ENCODE results near the gene ZNF644.

Gene ZNF644

DNA sequence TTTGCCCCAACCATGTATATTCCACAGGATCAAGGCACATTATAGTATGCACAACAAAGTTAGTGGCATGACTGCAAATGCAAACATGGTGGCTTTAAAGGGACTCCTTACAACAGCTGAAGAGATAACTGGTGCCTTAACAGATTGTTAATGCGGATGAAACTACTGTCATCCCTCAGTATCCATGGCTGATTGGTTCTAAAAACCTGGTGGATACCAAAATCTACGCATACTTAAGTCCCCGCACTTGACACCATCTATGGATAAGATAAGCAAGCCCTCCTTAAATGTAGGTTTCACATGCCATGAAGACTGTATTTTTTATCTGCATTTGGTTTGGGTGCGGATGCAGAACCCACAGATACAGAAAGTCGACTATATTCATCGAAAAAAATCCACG lies 73.5 kb downstream of the ZNF644 start:
- Histone ChIP-seq H3K9ac (ENCODE audit: low read length) (no peak overlapping the region), H3K27me3 (ENCODE audit: insufficient read depth, low read length) (no peaks in the 10 kb centered on the region), H3K9me3 (ENCODE audit: low read length) (no peaks in the 10 kb centered on the region), H2AFZ (ENCODE audit: low read length) (no peak overlapping the region), H3K9me2 (ENCODE audit: low read depth, low read length) (no peaks in the 10 kb centered on the region), H3K36me3 (ENCODE audit: insufficient read depth, low read length) (peaks cover 8% of the 10 kb centered on the region; the same call in 1 of the 2 replicates), H3K4me3 (ENCODE audit: low read depth, low read length, poor library complexity, severe bottlenecking) (no peak overlapping the region), H3K4me2 (ENCODE audit: low read length) (no peak overlapping the region), H3F3A (ENCODE audit: insufficient read depth, low read length) (no peaks in the 10 kb centered on the region), H3K27ac (ENCODE audit: low read depth, low read length, poor library complexity, severe bottlenecking) (no peak overlapping the region), H4K20me1 (ENCODE audit: insufficient read depth, low read length) (no peaks in the 10 kb centered on the region), H3K4me1 (ENCODE audit: insufficient read depth, low read length, severe bottlenecking) (no peaks in the 10 kb centered on the region), H3K79me2 (ENCODE audit: insufficient read depth, low read length) (peaks cover 79% of the 10 kb centered on the region)
- TF ChIP-seq EZH2 (IDR thresholded peaks at IDR 0.05; ENCODE audit: borderline replicate concordance, low read length) = no peak
- TF ChIP-seq, protein P1, sequence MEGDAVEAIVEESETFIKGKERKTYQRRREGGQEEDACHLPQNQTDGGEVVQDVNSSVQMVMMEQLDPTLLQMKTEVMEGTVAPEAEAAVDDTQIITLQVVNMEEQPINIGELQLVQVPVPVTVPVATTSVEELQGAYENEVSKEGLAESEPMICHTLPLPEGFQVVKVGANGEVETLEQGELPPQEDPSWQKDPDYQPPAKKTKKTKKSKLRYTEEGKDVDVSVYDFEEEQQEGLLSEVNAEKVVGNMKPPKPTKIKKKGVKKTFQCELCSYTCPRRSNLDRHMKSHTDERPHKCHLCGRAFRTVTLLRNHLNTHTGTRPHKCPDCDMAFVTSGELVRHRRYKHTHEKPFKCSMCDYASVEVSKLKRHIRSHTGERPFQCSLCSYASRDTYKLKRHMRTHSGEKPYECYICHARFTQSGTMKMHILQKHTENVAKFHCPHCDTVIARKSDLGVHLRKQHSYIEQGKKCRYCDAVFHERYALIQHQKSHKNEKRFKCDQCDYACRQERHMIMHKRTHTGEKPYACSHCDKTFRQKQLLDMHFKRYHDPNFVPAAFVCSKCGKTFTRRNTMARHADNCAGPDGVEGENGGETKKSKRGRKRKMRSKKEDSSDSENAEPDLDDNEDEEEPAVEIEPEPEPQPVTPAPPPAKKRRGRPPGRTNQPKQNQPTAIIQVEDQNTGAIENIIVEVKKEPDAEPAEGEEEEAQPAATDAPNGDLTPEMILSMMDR (IDR thresholded peaks at IDR 0.05; ENCODE audit: low read length) = no peak

DNA sequence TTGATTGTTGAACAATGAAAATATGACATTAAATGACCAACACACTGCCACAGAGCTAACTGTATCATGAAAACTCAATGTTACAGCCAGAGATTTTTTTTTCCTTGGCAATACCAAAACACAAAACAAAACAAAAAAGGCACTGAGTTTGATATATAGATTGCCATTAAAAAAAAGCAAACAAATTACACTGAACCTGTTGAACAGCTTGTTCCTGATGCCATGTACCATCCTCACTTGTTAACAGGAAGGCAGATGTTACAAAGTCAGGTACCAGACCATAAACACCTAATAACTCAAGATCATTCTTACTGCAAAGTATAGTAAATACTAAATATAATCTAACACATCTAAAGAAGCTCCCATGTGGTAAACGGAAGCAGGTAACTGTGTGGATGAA lies 75.2 kb downstream of the ZNF644 start:
- Histone ChIP-seq H3K9ac (ENCODE audit: low read length) (no peak overlapping the region), H3K79me2 (ENCODE audit: insufficient read depth, low read length) (peaks cover 66% of the 10 kb centered on the region), H3K9me2 (ENCODE audit: low read depth, low read length) (no peaks in the 10 kb centered on the region), H3F3A (ENCODE audit: insufficient read depth, low read length) (no peaks in the 10 kb centered on the region), H3K9me3 (ENCODE audit: low read length) (no peaks in the 10 kb centered on the region), H3K4me2 (ENCODE audit: low read length) (no peak overlapping the region), H2AFZ (ENCODE audit: low read length) (no peak overlapping the region), H4K20me1 (ENCODE audit: insufficient read depth, low read length) (no peaks in the 10 kb centered on the region), H3K4me3 (ENCODE audit: low read depth, low read length, poor library complexity, severe bottlenecking) (no peak overlapping the region), H3K27ac (ENCODE audit: low read depth, low read length, poor library complexity, severe bottlenecking) (no peak overlapping the region), H3K36me3 (ENCODE audit: insufficient read depth, low read length) (peaks cover 10% of the 10 kb centered on the region; the same call in 1 of the 2 replicates), H3K27me3 (ENCODE audit: insufficient read depth, low read length) (no peaks in the 10 kb centered on the region), H3K4me1 (ENCODE audit: insufficient read depth, low read length, severe bottlenecking) (no peaks in the 10 kb centered on the region)
- TF ChIP-seq EZH2 (IDR thresholded peaks at IDR 0.05; ENCODE audit: borderline replicate concordance, low read length) = no peak
- TF ChIP-seq, protein P1 (IDR thresholded peaks at IDR 0.05; ENCODE audit: low read length) = no peak

DNA sequence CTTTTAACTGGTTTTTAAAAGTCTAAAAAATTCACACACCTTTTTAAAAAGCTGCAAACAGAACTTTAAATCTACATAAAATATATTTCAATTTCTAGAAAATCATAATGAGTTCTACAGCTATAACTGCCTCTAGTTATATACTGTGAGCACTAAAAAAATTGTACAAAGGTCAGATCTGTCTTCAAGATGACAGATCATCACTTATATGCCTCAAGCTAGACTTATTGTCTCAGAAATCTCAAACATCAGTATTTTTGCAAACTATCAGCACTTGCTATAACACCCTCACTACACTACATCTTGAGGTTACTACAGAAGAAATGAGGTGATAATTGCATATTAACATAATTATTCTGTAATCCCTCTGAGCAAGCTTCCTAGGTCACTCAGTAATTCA lies 76.5 kb downstream of the ZNF644 start:
- no peaks in the 10 kb centered on the region for H3K27me3 ChIP-seq (ENCODE audit: insufficient read depth, low read length)
- peaks cover 54% of the 10 kb centered on the region for H3K79me2 ChIP-seq (ENCODE audit: insufficient read depth, low read length)

More for the DNA sequence above, 76.5 kb downstream of the ZNF644 start:
- Histone ChIP-seq H4K20me1 (ENCODE audit: insufficient read depth, low read length) (no peaks in the 10 kb centered on the region), H3K36me3 (ENCODE audit: insufficient read depth, low read length) (peaks cover 23% of the 10 kb centered on the region), H3K27ac (ENCODE audit: low read depth, low read length, poor library complexity, severe bottlenecking) (no peak overlapping the region), H3K4me3 (ENCODE audit: low read depth, low read length, poor library complexity, severe bottlenecking) (no peak overlapping the region), H3K4me1 (ENCODE audit: insufficient read depth, low read length, severe bottlenecking) (no peaks in the 10 kb centered on the region), H2AFZ (ENCODE audit: low read length) (no peak overlapping the region), H3K4me2 (ENCODE audit: low read length) (no peak overlapping the region), H3K9ac (ENCODE audit: low read length) (no peak overlapping the region), H3K9me2 (ENCODE audit: low read depth, low read length) (no peaks in the 10 kb centered on the region), H3F3A (ENCODE audit: insufficient read depth, low read length) (no peaks in the 10 kb centered on the region), H3K9me3 (ENCODE audit: low read length) (no peaks in the 10 kb centered on the region)
- no peak for TF ChIP-seq EZH2 (IDR thresholded peaks at IDR 0.05; ENCODE audit: borderline replicate concordance, low read length)
- TF ChIP-seq, protein P1 (IDR thresholded peaks at IDR 0.05; ENCODE audit: low read length) = no peak
